ENCODE measurements around the gene LRP3. TPM values are rescaled to one million over a fixed set of nuclear protein-coding genes. Genes with fewer than 3 reads are reported as not detected.

Gene LRP3
- total RNA-seq, 2 experiments from 2014 or later = 0.37 TPM

DNA sequence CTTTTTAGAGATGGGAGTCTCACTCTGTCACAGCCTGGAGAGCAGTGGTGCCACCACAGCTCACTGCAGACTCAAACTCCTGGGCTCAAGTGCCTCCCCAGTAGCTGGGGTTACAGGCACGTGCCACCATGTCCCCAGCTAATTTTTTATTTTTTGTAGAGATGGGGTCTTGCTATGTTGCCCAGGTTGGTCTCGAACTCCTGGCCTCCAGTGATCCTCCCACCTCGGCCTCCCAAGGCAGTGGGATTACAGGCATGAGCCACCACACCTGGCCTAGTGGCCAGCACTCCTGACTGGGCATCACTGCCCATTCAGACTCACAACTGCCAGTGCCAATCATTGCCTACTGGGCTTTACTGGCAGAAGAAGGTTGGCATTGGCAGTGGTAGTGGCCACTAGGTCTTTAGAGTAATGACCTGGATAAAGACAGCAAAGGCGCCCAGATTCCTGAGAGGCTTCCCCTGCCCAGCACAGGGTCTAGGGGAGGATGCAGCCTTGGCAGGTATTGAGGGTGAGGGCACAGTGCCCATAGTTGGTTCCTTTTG is 58.4 kb downstream of the LRP3 start:
- POLR2A ChIA-PET = no interaction called here
- Mint-ChIP-seq H3K36me3 (ENCODE audit: low read depth) (no peaks in the 10 kb centered on the region), H3K27me3 (no peaks in the 10 kb centered on the region), H3K9me3 (ENCODE audit: low read depth) (no peaks in the 10 kb centered on the region), H3K27ac (no peak overlapping the region), H3K4me1 (no peaks in the 10 kb centered on the region), H3K4me3 (no peak overlapping the region)
- DNase-seq = no peak
- CTCF ChIA-PET = no interaction called here
- intact Hi-C loops (cut with DNase I, micrococcal nuclease) = no loop called here
- no peak for ATAC-seq

DNA sequence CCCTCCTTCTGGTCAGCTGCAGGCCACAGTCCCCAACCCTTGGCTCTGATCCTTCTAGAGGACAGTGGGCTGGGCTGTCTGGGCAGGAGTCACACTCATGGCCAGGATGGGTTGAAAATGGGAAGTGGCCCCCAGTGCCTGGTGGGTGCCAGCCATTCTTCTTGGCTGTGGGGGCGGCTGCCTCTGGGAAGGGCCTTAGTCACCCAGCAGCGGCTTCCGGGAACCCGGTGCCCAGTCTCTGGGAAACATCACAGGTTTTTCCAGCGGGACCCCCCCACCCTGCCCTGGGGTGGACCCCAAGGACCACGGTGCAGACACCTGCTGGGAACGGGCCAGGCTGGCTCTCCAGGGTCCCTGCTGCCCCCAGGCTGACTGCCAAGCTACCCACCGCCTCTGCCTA is 58.8 kb downstream of the LRP3 start:
- DNase-seq = no peak
- H3K27me3 Mint-ChIP-seq = no peaks in the 10 kb centered on the region
- ChIA-PET CTCF (no interaction called here), POLR2A (no interaction called here)
- intact Hi-C loops (cut with DNase I, micrococcal nuclease) = no loop called here
- no peak overlapping the region for H3K27ac Mint-ChIP-seq
- no peaks in the 10 kb centered on the region for H3K36me3 Mint-ChIP-seq (ENCODE audit: low read depth)
- no peak for ATAC-seq
- no peaks in the 10 kb centered on the region for H3K4me1 Mint-ChIP-seq
- no peak overlapping the region for H3K4me3 Mint-ChIP-seq
- peaks cover 2% of the 10 kb centered on the region for H3K9me3 Mint-ChIP-seq (ENCODE audit: low read depth)

DNA sequence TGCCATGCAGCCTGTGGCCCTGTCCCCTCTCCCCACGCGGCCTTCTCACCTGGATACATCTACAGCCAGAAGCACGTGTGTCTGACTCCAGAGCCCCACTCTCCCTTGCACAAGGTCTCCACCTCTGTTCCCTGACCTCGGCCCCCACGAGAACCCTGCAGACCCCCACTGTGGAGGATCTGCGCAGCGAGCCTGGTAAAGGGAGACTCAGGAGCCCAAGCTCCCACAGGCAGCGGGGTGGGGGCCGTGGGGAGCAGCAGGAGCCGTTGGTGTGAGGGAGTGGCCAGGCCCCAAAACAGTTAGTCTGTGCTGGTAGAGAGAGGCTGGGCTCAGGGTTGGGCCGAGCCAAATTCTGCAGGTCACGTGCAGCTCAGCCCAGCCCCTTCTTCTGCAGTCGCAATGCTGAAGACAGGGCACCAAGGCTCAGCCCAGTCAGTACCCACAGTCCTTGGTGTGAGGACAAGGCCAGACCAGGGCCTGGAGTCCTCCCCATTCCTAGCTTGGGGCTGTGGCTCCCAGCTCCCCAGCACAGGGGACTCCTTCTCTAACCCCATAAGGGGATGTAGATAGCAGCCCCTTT is 60.2 kb downstream of the LRP3 start:
- no peak for DNase-seq
- Mint-ChIP-seq H3K27ac (no peak overlapping the region), H3K4me1 (no peaks in the 10 kb centered on the region), H3K36me3 (ENCODE audit: low read depth) (no peaks in the 10 kb centered on the region), H3K4me3 (no peak overlapping the region), H3K9me3 (ENCODE audit: low read depth) (peaks cover 3% of the 10 kb centered on the region), H3K27me3 (no peaks in the 10 kb centered on the region)
- intact Hi-C loops (cut with DNase I, micrococcal nuclease) = no loop called here
- ATAC-seq = no peak
- CTCF ChIA-PET = interaction anchor here (0.5 to 1.4 kb wide), 3 partner anchors 8 to 624 kb away, joined by 3 to 5 read pairs (median 4); partner anchors contain the start of gene CEBPA
- POLR2A ChIA-PET = no interaction called here

DNA sequence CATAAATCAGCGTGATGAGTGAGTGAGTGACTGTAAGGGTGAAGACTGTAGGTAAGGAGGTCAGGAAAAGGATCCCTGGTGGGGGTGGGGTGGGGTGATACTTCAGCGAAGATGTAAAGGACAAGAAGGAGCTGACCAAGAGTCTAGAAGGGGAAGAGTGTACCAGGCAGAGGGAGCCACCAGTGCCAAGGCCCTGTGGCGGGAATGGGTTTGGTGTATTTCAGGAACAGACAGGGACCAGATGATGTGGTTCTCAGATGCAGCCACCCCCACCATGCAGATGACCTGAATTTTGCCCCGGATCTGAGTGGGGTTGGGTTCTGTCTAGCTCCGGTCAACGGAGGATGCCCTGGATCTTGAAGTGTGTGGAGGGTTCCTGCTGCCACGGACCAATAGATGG is 61.7 kb downstream of the LRP3 start:
- ATAC-seq (no peak), DNase-seq (no peak)
- intact Hi-C loops (cut with DNase I, micrococcal nuclease) = no loop called here
- ChIA-PET CTCF (interaction anchor here (0.6 to 1.4 kb wide), 2 partner anchors 10 to 413 kb away, joined by 3 to 5 read pairs; no protein-coding TSS in a partner anchor), POLR2A (no interaction called here)
- Mint-ChIP-seq H3K4me1 (peaks cover 2% of the 10 kb centered on the region), H3K9me3 (ENCODE audit: low read depth) (peaks cover 3% of the 10 kb centered on the region), H3K27ac (no peak overlapping the region), H3K4me3 (no peak overlapping the region), H3K36me3 (ENCODE audit: low read depth) (no peaks in the 10 kb centered on the region), H3K27me3 (peaks cover 4% of the 10 kb centered on the region)

DNA sequence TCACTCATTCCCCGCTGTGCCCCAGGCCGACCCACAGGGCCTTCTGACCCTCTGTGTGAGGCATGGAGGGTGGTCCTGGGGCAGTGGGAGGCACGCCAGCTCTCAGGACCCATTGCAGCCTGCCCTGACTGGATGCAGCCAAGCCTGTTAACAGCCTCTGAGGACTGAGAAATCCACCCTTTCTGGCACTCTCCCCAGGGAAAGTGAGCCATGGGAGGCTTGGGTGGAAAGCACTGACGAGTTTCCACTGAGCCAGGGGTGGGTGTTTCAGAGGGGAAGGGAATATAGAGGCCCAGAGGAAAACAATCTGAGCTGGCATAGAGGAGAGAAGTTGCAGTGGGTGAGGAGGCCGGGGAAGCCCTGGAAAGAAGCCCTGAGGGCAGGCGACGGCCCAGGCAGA is 62.1 kb downstream of the LRP3 start:
- H3K27me3 Mint-ChIP-seq = peaks cover 5% of the 10 kb centered on the region
- ATAC-seq (no peak), DNase-seq (no peak)
- H3K9me3 Mint-ChIP-seq (ENCODE audit: low read depth) = peaks cover 3% of the 10 kb centered on the region
- peaks cover 4% of the 10 kb centered on the region for H3K4me1 Mint-ChIP-seq
- ChIA-PET POLR2A (no interaction called here), CTCF (interaction anchor here (0.6 kb wide), 2 partner anchors 133 to 413 kb away, joined by 3 to 6 read pairs; no protein-coding TSS in a partner anchor)
- H3K4me3 Mint-ChIP-seq = no peak overlapping the region
- intact Hi-C loops (cut with DNase I, micrococcal nuclease) = no loop called here
- no peaks in the 10 kb centered on the region for H3K36me3 Mint-ChIP-seq (ENCODE audit: low read depth)
- no peak overlapping the region for H3K27ac Mint-ChIP-seq

DNA sequence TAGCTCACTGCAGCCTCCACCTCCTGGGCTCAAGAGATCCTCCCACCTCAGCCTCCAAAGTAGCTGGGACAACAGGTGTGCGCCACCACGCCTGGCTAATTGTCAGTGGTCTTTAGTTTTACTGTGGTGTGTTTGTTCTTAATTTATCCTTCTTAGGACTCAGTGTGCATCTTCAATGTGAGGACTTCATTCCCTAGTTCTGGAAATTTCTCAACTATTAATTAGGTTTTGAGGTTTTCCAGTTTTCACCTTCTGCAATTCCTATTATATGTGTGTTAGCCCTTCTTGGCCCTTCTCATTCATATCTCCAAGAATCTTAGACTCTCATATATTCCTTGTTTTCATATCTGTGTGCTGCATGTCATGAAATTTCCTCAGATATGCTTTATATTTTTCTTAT is 63.7 kb downstream of the LRP3 start:
- intact Hi-C loops (cut with DNase I, micrococcal nuclease) = no loop called here
- ChIA-PET POLR2A (interaction anchor here (0.8 kb wide), 1 partner anchor 44 kb away, joined by 3 read pairs; no protein-coding TSS in a partner anchor), CTCF (interaction anchor here (0.6 to 2.3 kb wide), 4 partner anchors 18 to 149 kb away, joined by 3 to 8 read pairs (median 4); no protein-coding TSS in a partner anchor)
- no peak for DNase-seq
- H3K9me3 Mint-ChIP-seq (ENCODE audit: low read depth) = peaks cover 3% of the 10 kb centered on the region
- H3K4me3 Mint-ChIP-seq = no peak overlapping the region
- peaks cover 10% of the 10 kb centered on the region for H3K27me3 Mint-ChIP-seq
- no peak for ATAC-seq
- H3K36me3 Mint-ChIP-seq (ENCODE audit: low read depth) = no peaks in the 10 kb centered on the region
- peaks cover 4% of the 10 kb centered on the region for H3K4me1 Mint-ChIP-seq
- no peak overlapping the region for H3K27ac Mint-ChIP-seq

Other genes starting within 250 kb of the LRP3 start
- 10 to 100 TPM; 16.2 to 18.5 TPM for gene CEP89, start 222.4 kb upstream of the LRP3 start, total RNA-seq
- 10 to 100 TPM in 1 of 2 experiments, 1 to 10 TPM in 1; 8.9 to 11.9 TPM for gene FAAP24, start 222.1 kb upstream of the LRP3 start, total RNA-seq
- gene RHPN2, start 129.4 kb upstream of the LRP3 start, total RNA-seq = 1 to 10 TPM; 5.1 to 5.7 TPM
- 10 to 100 TPM in 1 of 2 experiments, 1 to 10 TPM in 1; 9.5 to 11.1 TPM for gene GPATCH1, start 113.1 kb upstream of the LRP3 start, total RNA-seq
- gene WDR88, start 62.2 kb upstream of the LRP3 start, total RNA-seq = under 1 TPM in 1 of 2 experiments, not detected in 1; 0.21 TPM
- gene SLC7A10, start 31.5 kb downstream of the LRP3 start, total RNA-seq = not detected
- gene CEBPA, start 108.2 kb downstream of the LRP3 start, total RNA-seq = under 1 TPM in 1 of 2 experiments, not detected in 1; 0.11 TPM
- 10 to 100 TPM; 25.9 to 29.6 TPM for gene CEBPG, start 179.4 kb downstream of the LRP3 start, total RNA-seq

All from activated CD4-positive, alpha-beta T cell treated with anti-CD3 and anti-CD28 coated beads for 36 hours (primary cell).